MV-4-11 (cell line): ENCODE measurements around the gene RPP21.

Source experiments
- DNase-seq: peaks from one replicate; lab custom pipeline; 2025; lab: John Stamatoyannopoulos, UW

The RPP21 gene

GRCh38 chr6:30380464-30380863 is 35.5 kb downstream of the RPP21 start:
- DNase-seq: no peak

GRCh38 chr6:30386166-30386565 is 41.2 kb downstream of the RPP21 start:
- no peak for DNase-seq

- DNase-seq: no peak
These were observed 46.3 kb downstream of the RPP21 start for GRCh38 chr6:30391240-30391639.

GRCh38 chr6:30394139-30394538 is 49.2 kb downstream of the RPP21 start:
- DNase-seq: no peak
